Activated T-cell treated with anti-CD3 and anti-CD28 coated beads for 1 hour (primary cell): ENCODE data around the gene ZNF804B.

ENCODE experiments used
- DNase-seq: peaks from one replicate; pipeline ENCODE4 v3.0.0-alpha.2; 2020; ENCODE audit warnings: low read depth

ZNF804B gene

GRCh38 chr7:88969167-88969566 lies 209.7 kb downstream of the ZNF804B start:
- no peak for DNase-seq

- no peak for DNase-seq
Observed at GRCh38 chr7:88985295-88985694, 225.8 kb downstream of the ZNF804B start.

GRCh38 chr7:89001306-89001705 lies 241.8 kb downstream of the ZNF804B start:
- DNase-seq, result no peak

- DNase-seq, result no peak
Observed at GRCh38 chr7:89002981-89003956, 243.8 kb downstream of the ZNF804B start.

GRCh38 chr7:89012016-89012415 lies 252.5 kb downstream of the ZNF804B start:
- no peak for DNase-seq

GRCh38 chr7:89017695-89018094 lies 258.2 kb downstream of the ZNF804B start:
- no peak for DNase-seq

- no peak for DNase-seq
Observed at GRCh38 chr7:89021741-89022140, 262.2 kb downstream of the ZNF804B start.

GRCh38 chr7:89023206-89023605 lies 263.7 kb downstream of the ZNF804B start:
- no peak for DNase-seq

GRCh38 chr7:89023877-89024276 lies 264.4 kb downstream of the ZNF804B start:
- no peak for DNase-seq

GRCh38 chr7:89027781-89028180 lies 268.3 kb downstream of the ZNF804B start:
- no peak for DNase-seq

- no peak for DNase-seq
Observed at GRCh38 chr7:89028319-89028718, 268.8 kb downstream of the ZNF804B start.

GRCh38 chr7:89029864-89030263 lies 270.4 kb downstream of the ZNF804B start:
- DNase-seq, result no peak

- DNase-seq, result no peak
Observed at GRCh38 chr7:89041240-89041639, 281.7 kb downstream of the ZNF804B start.

- no peak for DNase-seq
Observed at GRCh38 chr7:89042940-89043339, 283.4 kb downstream of the ZNF804B start.

GRCh38 chr7:89049043-89049442 lies 289.5 kb downstream of the ZNF804B start:
- no peak for DNase-seq

GRCh38 chr7:89053130-89053529 lies 293.6 kb downstream of the ZNF804B start:
- no peak for DNase-seq

- no peak for DNase-seq
Observed at GRCh38 chr7:89054361-89054760, 294.9 kb downstream of the ZNF804B start.

GRCh38 chr7:89060234-89060633 lies 300.7 kb downstream of the ZNF804B start:
- no peak for DNase-seq

- no peak for DNase-seq
Observed at GRCh38 chr7:89064831-89065230, 305.3 kb downstream of the ZNF804B start.

GRCh38 chr7:89067048-89067447 lies 307.5 kb downstream of the ZNF804B start:
- DNase-seq, result no peak

GRCh38 chr7:89072081-89072480 lies 312.6 kb downstream of the ZNF804B start:
- DNase-seq, result no peak

- DNase-seq, result no peak
Observed at GRCh38 chr7:89073776-89074175, 314.3 kb downstream of the ZNF804B start.

- DNase-seq, result no peak
Observed at GRCh38 chr7:89077992-89078391, 318.5 kb downstream of the ZNF804B start.

GRCh38 chr7:89085580-89085979 lies 326.1 kb downstream of the ZNF804B start:
- DNase-seq, result no peak
